Activated CD8-positive, alpha-beta memory T cell treated with anti-CD3 and anti-CD28 coated beads for 48 hours (primary cell): Measurements from ENCODE around the gene TTYH1.

Experiments used
- DNase-seq, 3 experiments: peaks; one replicate each; pipeline ENCODE4 v3.0.0-alpha.2; 2020; ENCODE audit warnings: low read depth in 2 of 3, low spot score in 2 of 3

TTYH1 gene

DNA sequence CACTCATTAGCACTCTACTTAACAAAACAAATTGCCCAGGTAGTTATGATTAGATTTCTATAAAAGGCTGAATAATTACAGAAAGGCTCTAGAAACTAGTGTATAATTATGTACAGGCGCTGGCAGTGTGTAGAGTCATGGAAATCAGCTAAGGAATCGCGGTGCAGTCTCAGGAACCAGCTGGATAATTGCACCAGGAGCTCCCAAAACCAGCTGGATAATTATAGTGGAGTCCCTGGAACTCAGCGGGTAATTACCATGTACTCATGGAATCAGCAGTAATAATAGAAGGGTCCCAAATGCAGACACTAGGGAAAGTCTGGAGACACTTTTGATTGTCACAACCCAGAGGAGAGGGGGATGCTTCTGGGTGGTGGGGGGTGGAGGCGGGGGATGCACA is 23.2 kb upstream of the TTYH1 start:
- DNase-seq: no peak

DNA sequence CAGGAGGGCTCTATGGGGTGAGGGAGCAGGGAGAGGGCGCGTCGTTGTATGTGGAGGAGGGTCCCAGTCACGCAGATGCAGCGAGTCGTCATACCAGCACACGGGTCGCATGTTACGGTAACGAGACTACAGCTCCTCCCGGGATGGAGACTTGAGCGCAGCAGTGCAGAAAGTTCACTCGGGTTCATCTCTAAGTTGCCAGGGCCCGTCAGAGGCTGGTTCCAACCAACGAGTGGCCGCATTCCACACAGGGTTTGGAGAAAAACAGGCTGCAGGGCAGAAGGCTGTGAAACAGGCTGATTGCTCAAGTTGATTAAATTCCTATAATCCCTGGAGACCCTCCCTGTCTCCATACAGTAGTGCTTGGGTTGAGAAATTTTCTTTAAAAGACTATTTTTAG is 21.9 kb upstream of the TTYH1 start:
- no peak for DNase-seq

DNA sequence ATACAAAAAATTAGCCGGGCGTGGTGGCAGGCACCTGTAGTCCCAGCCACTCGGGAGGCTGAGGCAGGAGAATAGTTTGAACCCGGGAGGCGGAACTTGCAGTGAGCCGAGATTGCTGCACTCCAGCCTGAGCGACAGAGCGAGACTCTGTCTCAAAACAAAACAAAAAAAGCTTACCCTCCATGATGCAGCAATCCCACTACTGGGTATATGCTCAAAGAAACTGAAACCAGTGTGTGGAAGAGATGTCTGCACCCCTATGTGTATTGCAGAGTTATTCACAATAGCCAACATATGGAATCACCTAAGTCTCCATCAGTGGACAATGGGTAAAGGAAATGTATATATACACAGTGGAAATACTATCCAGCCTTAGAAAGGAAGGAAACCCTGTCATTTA is 19.6 kb upstream of the TTYH1 start:
- DNase-seq: no peak

DNA sequence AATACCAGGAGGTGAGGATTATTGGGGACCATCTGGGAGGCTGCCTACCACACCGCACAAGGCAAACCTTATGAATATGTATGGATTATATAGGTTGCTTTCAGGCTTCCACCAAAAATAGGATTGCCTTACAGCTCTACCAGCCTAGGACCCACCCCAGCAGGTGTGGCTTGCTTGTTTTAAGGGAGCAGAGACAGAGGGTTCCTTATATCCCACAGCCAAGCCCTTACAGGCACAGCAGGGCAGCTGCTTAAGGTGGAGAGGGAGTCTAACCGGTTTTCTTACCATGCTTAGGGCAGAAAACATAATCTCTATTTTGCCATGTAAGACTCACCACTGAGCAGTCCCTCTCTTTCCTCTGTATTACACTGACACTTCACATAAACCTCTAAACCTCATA is 16.1 kb upstream of the TTYH1 start:
- no peak for DNase-seq

DNA sequence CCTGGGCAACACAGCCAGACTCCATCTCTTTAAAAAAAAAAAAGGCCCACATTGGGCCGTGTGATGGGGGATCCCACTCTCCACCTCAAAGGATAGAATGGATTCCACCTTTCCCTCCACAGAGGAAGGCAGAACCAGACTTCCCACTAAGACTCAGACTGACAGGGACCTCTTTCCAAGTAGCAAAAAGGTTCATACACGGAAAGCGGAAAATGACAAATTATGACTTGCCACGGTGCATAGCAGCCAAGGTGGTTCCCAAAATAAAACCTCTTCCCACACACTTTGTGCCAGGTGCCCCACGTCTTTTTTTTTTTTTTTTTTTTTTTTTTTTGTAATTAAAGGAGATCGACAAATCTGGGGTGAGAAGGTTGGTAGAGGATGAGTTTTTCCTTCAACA is 14.4 kb upstream of the TTYH1 start:
- DNase-seq: no peak

DNA sequence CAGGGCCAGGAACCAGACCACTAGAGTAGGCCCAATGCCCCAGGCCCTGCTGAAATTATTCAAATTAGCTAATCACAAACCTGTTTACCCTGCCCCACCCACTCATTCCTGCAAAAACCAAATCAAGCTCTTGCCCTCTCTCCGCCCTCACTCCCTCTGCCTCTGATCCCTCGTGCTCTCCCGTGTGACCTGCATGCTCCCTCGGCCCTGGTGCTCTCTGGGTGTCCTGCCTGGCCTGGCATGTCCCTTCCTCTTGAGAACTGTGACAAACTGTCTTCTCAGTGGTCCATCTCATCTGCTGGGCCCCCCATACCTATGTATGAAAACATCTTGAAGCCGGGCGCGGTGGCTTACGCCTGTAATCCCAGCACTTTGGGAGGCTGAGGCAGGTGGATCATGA is 12.2 kb upstream of the TTYH1 start:
- no peak for DNase-seq

DNA sequence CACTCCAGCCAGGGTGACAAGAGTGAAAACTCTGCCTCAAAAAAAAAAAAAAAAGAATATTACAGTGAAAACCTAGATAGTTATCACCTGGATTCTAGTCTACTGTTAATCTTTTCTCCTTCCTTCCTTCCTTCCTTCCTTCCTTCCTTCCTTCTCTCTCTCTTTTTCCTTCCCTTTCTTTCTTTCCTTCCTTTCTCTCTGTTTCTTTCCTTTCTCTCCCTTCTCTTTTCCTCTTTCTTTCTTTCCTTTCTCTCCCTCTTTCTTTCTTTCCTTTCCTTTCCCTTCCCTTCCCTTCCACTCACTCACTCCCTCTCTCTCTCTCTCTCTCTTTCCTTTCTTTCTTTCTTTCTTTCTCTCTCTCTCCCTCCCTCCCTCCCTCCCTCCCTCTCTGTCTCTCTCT is 9.6 kb upstream of the TTYH1 start:
- DNase-seq: no peak

DNA sequence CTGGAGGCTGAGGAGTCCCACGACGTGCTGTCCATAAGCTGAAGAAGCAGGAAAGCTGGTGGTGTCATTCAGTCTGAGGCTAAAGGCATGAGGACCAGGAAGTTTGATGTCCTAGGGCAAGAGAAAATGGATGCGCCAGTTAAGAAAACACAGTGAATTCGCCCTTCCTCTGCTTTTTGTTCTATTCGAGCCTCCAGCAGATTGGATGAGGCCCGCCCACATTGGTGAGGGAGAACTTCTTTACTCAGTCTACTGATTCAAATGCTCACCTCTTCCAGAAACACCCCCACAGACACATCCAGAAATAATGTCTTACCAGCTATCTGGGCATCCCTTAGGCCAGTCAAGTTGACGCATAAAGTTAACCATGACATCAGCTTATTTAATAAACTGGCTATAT is 7.5 kb upstream of the TTYH1 start:
- DNase-seq: no peak

DNA sequence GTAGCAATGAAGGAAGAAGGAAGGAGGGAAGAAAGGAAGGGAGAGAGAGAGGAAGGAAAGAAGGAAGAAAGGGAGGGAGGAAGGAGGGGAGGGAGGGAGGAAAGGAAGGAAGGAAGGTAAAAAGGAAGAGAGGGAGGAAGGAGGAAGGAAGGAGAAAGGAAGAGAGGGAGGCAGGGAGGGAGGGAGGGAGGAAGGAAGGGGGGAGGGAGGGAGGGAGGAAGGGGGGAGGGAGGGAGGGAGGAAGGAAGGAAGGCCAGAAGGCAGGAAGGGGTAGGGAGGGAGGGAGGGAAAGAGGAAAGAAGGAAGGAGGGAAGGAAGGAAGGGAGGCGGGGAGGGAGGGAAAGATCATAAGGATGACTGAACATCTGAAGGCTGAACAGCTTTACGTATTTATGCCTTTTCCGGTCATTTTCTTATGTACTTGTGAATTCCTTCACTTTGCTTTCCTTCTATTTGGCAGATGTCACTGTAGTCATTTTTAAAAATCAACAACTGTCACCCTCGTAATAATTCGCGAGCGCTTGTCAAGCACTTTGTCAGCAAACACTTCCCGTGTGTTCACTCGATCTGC is 6.7 kb upstream of the TTYH1 start:
- no peak for DNase-seq

DNA sequence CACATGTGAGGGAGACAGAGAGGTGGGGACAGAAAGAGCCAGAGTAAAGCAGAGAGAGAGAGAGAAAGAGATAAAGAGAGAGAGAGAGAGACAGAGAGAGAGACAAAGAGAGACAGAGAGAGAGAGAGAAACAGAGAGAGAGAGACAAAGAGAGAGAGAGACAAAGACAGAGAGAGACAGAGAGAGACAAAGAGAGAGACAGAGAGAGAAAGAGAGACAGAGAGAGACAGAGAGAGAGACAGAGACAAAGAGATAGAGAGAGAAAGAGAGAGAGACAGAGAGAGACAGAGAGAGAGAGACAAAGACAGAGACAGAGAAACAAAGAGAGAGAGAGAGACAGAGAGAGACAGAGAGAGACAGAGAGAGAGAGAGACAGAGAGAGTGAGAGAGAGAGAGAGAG is 4.2 kb upstream of the TTYH1 start:
- DNase-seq: no peak

DNA sequence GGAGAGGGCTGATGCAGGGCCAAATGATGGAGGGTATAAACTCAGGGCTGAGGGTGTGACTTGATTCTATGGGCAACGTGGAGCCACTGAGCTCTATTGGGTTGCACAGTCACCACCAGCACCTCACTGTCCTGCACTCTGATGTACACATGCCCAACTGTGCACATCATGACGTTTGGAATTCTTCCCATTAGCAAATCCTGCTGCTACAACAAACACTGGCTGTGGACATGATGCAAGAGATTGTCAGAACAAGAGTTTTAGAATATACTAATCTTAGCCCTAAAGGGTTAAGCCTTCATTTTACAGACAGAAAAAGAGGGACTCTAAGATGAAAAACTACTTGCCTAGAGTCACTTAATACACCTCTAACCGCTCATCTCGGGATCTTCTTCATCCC is 2.4 kb upstream of the TTYH1 start:
- DNase-seq: no peak

DNA sequence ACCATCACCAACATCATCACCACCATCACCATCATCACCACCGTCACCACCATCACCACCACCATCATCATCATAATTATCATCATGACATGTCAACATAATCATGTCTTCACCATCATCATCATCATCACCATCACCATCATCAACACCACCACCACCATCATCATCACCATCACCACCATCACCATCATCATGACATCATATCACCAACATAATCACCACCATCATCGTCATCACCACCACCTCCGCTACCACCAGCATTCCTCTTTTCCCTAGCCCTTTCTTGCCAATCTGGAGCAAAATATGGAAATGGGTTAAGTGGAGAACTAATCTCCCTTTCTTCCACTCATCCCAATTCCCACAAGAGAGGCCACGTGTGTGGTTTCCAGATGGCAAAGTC is 1.1 kb upstream of the TTYH1 start:
- DNase-seq: no peak

DNA sequence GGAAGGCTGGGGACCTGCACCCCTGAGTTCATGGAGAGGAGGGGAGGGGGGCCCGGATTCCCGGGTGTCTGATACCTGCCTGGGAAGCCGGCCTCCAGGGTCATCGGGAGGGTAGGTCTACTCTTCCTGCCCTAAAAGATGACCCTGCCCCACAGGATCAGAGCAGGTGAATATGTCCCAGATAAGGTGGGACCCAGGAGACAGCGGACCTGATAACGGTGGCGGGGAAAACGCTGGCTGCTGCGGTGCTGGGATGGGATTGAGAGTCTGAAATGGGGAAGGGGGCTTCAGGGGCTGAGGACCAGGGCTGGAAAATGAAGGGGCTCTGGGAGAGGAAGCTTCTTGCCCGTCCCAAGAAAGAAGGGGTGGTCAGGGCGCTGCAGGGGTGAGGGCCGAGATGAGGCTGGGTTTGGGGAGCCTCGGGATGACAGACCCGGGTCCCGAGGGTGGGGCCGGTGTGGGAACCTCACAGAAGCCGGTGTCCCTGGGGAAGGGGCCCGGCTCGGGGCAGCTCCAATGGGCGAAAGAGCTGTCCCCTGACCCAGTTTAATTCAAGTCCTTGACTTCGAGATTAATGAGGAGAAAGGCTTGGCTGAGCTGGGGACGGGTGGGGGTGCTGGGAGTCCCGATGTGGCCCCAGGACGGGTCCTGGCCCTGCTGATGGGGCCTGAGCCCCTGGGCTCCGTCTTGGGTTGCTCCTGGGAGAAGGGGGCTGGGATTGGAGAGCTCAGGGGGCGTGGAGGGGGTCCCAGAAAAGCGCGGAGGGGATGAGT is 823 bp downstream of the TTYH1 start:
- no peak for DNase-seq

DNA sequence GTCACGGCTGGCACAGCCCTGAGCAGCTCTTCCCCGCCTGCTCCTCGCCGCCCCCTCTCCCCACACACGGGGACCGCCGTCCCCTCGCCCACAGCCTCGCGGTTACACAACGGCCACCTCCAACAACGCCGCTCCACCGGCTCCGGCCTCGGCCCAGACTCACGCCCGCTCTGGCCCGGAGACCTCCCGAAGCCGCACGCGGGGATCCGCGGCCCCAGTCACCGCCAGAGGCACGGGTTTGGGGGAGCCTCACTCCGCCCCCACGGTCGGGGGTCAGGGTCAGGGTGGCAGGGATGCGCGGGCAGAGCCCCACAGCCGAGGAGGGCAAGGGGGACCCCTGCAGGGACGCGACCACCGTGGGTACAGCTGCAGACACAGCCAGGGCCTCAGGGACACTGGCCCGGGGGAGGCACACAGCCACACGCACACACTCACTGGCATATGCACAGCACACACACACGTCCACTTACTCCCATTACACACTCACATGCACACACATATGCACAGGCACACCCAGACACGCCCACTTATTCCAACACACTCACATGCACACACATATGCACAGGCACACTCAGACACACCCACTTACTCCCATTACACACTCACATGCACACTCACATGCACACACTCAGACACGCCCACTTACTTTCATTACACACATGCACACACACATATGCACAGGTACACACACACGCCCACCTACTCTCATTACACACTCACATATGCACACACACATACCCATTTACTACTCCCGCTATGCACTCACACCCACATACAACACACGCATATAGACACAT is 1.6 kb downstream of the TTYH1 start:
- DNase-seq: no peak

DNA sequence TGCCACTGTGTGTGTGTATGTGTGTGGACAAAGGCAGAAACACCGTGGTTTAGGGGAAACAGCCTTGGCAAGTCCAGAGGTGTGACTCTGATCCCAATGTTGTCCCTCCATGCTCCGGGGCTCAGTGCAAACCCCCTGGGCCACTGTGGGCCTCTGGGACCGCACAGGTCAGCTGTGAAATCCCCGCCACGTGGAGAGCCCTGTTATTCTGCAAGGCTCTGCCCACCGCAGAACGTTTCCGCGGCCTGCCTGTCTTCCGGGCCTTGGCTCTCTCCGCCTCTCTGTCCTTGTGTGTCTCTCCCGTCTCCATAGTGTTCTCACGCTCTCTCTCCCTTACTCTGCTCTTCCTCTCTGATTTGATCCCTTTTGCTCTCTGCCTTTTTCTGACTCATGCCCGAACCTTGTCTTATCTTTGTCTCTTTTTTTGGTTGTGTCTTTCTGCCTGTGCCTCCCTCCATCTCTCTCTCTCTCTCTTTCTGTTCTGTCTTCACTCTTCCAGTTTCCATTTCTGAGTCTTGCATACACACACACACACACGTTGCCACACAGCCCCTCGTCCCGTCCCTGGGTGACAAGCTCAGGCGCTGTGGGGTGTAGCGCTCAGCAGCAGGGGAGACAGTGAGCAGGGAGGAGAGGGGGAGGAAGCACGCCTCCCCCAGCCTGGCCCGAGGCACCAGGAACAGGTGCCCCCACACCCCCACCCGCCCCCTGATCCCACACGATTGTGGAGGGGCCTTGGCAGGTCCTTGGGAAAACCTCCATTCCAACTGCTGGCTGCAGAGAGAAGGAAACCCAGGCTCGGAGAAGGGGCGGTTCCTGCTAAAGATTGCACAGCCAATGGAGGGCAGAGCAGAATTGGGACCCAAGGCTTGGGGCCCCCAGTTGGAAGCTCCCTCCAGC is 3.0 kb downstream of the TTYH1 start:
- no peak for DNase-seq

DNA sequence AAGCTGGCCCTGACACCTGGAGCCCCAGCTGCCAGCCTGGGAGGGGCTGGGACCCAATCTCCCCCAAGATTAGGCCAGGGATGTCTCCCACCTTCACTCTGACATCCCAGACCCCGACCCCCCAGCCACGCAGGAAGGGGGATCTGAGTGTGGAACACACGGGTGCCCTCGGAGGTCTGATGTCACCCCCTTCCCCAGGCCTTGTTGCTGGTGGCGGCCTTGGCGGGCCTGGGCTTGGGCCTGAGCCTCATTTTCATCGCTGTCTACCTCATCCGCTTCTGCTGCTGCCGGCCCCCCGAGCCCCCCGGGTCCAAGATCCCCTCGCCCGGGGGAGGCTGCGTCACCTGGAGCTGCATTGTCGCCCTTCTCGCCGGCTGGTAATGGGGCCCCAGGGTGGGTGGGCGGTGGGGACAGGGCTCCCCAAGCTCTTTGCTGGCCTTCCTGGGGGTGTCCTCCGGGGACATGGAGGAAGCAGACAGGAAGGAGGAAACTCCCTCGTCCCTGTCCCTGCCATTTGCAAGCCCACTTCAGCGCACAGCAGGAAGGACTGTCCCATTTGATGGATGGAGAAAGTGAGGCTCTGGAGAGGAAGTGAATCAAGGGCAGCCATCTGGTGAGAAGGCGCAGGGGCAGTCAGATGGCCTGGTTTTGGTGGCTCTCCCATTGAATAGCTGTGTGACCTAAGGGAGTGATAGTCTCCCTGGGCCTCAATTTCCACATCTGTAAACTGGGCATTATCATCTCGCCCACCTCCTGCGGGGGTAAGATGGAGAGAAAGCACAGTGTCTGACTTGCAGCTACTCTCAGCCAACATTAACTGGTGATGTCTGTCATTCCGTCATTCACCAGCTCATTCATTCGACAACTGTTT is 3.9 kb downstream of the TTYH1 start:
- no peak for DNase-seq

DNA sequence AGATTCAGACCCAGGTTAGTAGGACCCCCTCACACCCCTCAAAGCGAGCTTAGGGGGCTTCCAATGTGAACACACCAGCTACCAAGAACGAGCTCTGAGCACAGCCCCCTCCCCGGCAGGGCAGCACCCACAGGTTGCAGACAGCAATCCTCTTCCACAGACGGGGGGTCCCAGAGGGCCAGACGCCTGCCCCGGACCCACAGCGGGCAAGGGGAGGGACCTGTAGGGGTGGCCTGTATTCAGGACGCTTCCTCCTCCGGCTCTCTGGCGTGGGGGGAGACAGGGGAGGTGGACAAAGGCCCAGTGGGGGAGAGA is 4.8 kb downstream of the TTYH1 start:
- no peak for DNase-seq

DNA sequence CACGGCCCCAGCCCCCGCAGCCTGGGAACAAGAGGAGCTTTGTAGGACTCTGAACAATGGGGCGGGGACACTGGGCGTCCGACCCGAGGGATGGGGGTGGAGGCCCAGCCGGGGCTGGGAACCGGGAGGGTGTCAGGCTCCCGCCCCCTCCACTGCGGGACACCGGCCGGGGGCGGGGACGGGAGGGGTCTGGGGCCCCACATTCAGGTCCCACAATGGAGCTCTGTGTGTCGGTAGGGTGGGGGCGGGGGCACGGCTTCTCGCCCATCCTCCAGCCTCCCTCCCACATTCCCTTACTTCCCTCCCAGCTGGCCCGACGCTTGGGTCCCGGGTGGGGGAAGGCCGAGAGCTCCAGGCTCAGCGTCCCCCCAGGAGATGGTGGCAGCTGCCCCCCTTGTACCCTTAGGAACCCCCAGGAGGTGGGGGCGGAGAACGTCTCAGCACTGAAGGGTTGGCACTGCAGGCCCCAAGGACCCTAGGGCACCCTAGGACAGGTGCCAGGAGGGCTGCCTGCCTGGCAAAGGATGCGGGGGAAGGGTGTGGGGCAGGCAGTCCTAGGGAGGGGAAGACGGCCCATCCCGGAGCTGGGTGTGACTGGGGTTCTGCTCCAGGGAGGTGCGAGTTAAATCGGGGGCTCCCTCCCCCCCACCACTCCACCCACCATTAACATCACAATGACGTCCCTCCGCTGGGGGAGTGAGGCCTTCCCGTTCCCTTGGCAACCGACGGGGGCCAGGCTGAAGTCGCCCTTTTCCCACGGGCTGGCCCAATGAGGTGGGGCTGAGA is 5.3 kb downstream of the TTYH1 start:
- no peak for DNase-seq

DNA sequence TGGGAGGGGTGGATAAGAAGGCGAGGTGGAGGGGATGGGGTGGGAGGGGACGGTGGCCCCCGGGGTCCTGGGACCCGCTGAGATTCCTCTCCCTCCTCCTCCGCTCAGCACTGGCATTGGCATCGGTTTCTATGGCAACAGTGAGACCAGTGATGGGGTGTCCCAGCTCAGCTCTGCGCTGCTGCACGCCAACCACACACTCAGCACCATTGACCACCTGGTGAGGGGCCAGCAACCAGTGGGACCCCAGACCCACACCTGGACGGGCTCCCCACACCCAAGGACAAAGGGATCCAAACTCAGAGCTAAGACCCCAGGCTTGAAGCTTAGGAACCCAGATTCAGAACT is 5.9 kb downstream of the TTYH1 start:
- no peak for DNase-seq

DNA sequence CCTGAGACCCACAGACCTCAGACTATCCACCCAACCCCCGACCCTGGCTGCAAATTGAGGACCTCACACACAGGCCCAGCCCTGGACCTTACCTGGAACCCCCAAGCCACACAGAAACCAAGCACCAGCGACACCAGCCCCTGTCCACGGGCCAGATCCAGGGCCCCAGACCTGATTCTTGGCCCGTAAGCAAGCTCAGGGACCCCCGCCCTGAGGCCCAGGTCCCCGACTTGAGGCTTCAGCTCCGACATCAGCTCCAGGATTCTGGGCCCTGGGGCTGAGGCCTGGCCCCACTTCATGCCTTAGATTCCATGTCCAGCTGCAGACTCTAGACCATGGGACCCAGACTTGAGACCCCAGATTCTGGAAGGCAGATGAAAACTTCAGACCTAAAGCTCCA is 6.3 kb downstream of the TTYH1 start:
- no peak for DNase-seq
